OCI-LY3 (cell line): ENCODE measurements around the gene ACOXL.

Experiments used
- H2AFZ ChIP-seq: fragments of 200-600, 300-600 bp; shearing (Covaris generic); 2 replicates; pipeline ENCODE4 v1.6.0; 2014; ENCODE audit warnings: antibody characterized with exemption, low read depth, low read length
- H3K27ac ChIP-seq: fragments of 200-600, 300-600 bp; sonication (generic); 2 replicates; pipeline ENCODE4 v1.5.1; 2014; ENCODE audit warnings: mild to moderate bottlenecking, low read length, moderate library complexity, mixed read lengths
- H3K27me3 ChIP-seq: fragments of 200-600, 300-600 bp; sonication (generic); 2 replicates; pipeline ENCODE4 v1.6.1; 2014; ENCODE audit warnings: low read depth, low read length, mixed read lengths
- H3K36me3 ChIP-seq: fragments of 200-600, 300-600 bp; sonication (generic); replicated peaks from 2 replicates; pipeline ENCODE3; 2014; ENCODE audit warnings: low read depth, low read length, mixed read lengths
- H3K4me1 ChIP-seq: fragments of 300-600, 200-600 bp; sonication (generic); 2 replicates; pipeline ENCODE4 v1.6.1; 2014; ENCODE audit warnings: low read length, mixed read lengths
- H3K4me2 ChIP-seq: fragments of 200-600, 300-600 bp; sonication (generic); 2 replicates; pipeline ENCODE4 v1.6.1; 2014; ENCODE audit warnings: low read length, mixed read lengths
- H3K4me3 ChIP-seq: fragments of 300-600, 200-600 bp; sonication (generic); 2 replicates; pipeline ENCODE4 v1.5.1; 2014; ENCODE audit warnings: antibody characterized with exemption, mild to moderate bottlenecking, low read length, moderate library complexity
- H3K79me2 ChIP-seq: fragments of 300-600, 200-600 bp; shearing (Covaris generic); 2 replicates; pipeline ENCODE4 v1.6.1; 2014; ENCODE audit warnings: mild to moderate bottlenecking, low read length, mixed read lengths
- H3K9ac ChIP-seq: fragments of 300-600, 200-600 bp; shearing (Covaris generic); 2 replicates; pipeline ENCODE4 v1.6.0; 2014; ENCODE audit warnings: mild to moderate bottlenecking, low read length, moderate library complexity
- H3K9me3 ChIP-seq: fragments of 200-600, 300-600 bp; shearing (Covaris generic); 2 replicates; pipeline ENCODE4 v1.6.1; 2014; ENCODE audit warnings: low read length, mixed read lengths; ENCODE audit not compliant: insufficient read depth
- H4K20me1 ChIP-seq: fragments of 200-600, 300-600 bp; sonication (generic); 2 replicates; pipeline ENCODE4 v1.6.1; 2016; ENCODE audit warnings: low read length, mixed read lengths; ENCODE audit not compliant: insufficient read depth
- EZH2phosphoT487 ChIP-seq: fragments of 200-600 bp; shearing (Covaris generic); IDR thresholded peaks from 2 replicates; pipeline ENCODE4 v1.6.1; 2018; ENCODE audit warnings: antibody characterized with exemption, mixed run types, low read depth
- TF ChIP-seq, protein P1 (sequence below): fragments of 200-600, 300-600 bp; sonication (generic); IDR thresholded peaks from 2 replicates; pipeline ENCODE4 v1.5.1; 2014; ENCODE audit warnings: antibody characterized with exemption, low read length, low read depth

ACOXL gene

DNA sequence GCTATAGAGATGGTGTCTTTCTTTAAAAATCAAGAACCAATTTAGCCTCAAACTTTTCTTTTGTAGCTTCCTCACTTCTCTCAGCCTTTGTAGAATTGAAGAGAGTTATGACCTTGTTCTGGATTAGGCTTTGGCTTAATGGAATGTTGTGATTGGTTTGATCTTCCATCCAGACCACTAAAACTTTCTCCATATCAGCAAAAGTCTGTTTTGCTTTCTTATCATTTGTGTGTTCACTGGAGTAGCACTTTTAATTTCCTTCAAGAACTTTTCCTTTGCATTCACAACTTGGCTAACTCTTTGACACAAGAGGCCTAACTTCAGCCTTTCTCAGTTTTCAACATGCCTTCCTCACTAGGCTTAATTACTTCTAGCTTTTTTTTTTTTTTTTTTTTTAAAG lies 193.1 kb downstream of the ACOXL start:
- H3K4me1 ChIP-seq, result no peaks in the 10 kb centered on the region
- no peak overlapping the region for H3K4me3 ChIP-seq
- no peaks in the 10 kb centered on the region for H3K36me3 ChIP-seq
- no peak overlapping the region for H3K4me2 ChIP-seq
- no peak for TF ChIP-seq EZH2phosphoT487
- TF ChIP-seq, protein P1, sequence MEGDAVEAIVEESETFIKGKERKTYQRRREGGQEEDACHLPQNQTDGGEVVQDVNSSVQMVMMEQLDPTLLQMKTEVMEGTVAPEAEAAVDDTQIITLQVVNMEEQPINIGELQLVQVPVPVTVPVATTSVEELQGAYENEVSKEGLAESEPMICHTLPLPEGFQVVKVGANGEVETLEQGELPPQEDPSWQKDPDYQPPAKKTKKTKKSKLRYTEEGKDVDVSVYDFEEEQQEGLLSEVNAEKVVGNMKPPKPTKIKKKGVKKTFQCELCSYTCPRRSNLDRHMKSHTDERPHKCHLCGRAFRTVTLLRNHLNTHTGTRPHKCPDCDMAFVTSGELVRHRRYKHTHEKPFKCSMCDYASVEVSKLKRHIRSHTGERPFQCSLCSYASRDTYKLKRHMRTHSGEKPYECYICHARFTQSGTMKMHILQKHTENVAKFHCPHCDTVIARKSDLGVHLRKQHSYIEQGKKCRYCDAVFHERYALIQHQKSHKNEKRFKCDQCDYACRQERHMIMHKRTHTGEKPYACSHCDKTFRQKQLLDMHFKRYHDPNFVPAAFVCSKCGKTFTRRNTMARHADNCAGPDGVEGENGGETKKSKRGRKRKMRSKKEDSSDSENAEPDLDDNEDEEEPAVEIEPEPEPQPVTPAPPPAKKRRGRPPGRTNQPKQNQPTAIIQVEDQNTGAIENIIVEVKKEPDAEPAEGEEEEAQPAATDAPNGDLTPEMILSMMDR, result no peak
- H3K9me3 ChIP-seq, result no peaks in the 10 kb centered on the region
- H2AFZ ChIP-seq, result no peak overlapping the region
- no peaks in the 10 kb centered on the region for H3K79me2 ChIP-seq
- no peaks in the 10 kb centered on the region for H4K20me1 ChIP-seq
- no peak overlapping the region for H3K27ac ChIP-seq
- H3K27me3 ChIP-seq, result peaks cover 11% of the 10 kb centered on the region; the same call in 1 of the 2 replicates
- no peak overlapping the region for H3K9ac ChIP-seq

DNA sequence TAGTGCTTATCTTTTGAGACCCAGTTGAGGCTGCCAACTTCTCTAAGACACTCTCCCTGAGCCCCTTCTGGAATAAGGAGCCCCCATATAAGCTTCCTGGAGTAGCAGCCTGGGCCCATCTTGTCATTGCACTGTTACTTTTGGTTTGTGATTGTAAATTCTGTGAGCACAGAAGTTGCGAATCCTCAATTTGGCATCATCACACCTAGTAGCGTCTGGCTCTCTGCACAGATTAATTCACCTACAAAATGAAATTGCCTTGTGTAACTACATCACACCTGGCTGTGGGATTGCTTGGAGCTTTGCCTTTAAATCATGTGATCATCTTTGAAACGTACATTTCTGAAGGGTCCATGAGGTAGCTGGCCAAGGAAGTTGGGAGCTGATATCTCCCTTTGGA lies 195.2 kb downstream of the ACOXL start:
- Histone ChIP-seq H3K79me2 (no peaks in the 10 kb centered on the region), H3K4me2 (no peak overlapping the region), H3K27me3 (peaks cover 11% of the 10 kb centered on the region; the same call in 1 of the 2 replicates), H4K20me1 (no peaks in the 10 kb centered on the region), H3K9ac (no peak overlapping the region), H3K4me1 (no peaks in the 10 kb centered on the region), H3K36me3 (no peaks in the 10 kb centered on the region), H3K9me3 (no peaks in the 10 kb centered on the region), H3K27ac (no peak overlapping the region), H3K4me3 (no peak overlapping the region), H2AFZ (no peak overlapping the region)
- TF ChIP-seq, protein P1, result no peak
- TF ChIP-seq EZH2phosphoT487, result no peak

DNA sequence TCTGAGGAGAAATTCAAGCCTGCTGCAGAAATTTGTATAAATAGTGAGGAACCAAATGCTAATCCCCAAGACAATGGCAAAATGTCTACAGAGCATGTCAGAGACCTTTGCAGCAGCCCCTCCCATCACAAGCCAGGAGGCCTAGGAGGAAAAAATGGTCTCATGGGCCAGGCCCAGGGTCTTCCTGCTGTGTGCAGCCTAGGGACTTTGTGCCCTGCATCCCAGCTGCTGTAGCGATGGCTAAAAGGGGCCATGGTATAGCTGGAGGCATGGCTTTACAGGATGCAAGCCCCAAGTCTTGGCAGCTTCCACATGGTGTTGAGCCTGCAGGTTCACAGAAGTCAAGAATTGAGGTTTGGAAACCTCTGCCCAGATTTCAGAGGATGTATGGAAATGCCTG lies 197.2 kb downstream of the ACOXL start:
- Histone ChIP-seq H3K9ac (no peak overlapping the region), H3K4me1 (no peaks in the 10 kb centered on the region), H2AFZ (no peak overlapping the region), H4K20me1 (no peaks in the 10 kb centered on the region), H3K27ac (no peak overlapping the region), H3K27me3 (0 out of 2 replicates have a peak, but pooled peaks cover 3% of the 10 kb centered on the region), H3K79me2 (no peaks in the 10 kb centered on the region), H3K36me3 (no peaks in the 10 kb centered on the region), H3K4me3 (no peak overlapping the region), H3K4me2 (no peak overlapping the region), H3K9me3 (no peaks in the 10 kb centered on the region)
- no peak for TF ChIP-seq EZH2phosphoT487
- TF ChIP-seq, protein P1, result no peak

DNA sequence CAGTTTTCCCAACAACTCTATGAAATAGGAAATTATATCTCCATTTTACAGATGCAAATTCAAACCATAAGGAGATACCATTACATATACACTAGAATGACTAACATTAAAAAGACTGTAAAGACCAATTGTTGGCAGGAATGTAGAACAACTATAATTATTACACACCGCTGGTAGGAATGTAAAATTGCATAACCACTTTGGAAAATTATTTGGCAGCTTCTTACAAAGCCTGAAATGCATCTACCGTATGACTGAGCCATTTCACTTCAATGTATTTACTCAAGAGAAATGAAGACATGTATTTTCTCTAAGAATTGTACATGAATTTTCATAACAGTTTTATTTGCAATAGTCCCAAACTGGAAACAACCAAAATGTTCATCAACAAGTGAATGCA lies 199.3 kb downstream of the ACOXL start:
- no peaks in the 10 kb centered on the region for H3K9me3 ChIP-seq
- no peak overlapping the region for H3K4me3 ChIP-seq
- TF ChIP-seq, protein P1, result no peak
- TF ChIP-seq EZH2phosphoT487, result no peak
- no peak overlapping the region for H3K4me2 ChIP-seq
- H3K9ac ChIP-seq, result no peak overlapping the region
- no peak overlapping the region for H3K27ac ChIP-seq
- H3K27me3 ChIP-seq, result 0 out of 2 replicates have a peak, but pooled peaks cover 3% of the 10 kb centered on the region
- H3K36me3 ChIP-seq, result no peaks in the 10 kb centered on the region
- H3K79me2 ChIP-seq, result no peaks in the 10 kb centered on the region
- no peak overlapping the region for H2AFZ ChIP-seq
- H3K4me1 ChIP-seq, result no peaks in the 10 kb centered on the region
- H4K20me1 ChIP-seq, result no peaks in the 10 kb centered on the region
